Cardiac fibroblast (primary cell): ENCODE results near the gene ZBTB9.

Source experiments
- DNase-seq, 2 donors: peaks; one replicate each; pipeline versions ENCODE4 v3.0.0 to v3.0.0-alpha.2; 2010; ENCODE audit warnings: low read depth in 2 of 2
- H3K4me3 ChIP-seq, 2 donors: replicated peaks in 1 of 2; 1 replicate in 1 of 2; 2 replicates in 1 of 2; pipeline ENCODE4 v1.5.1; 2011; ENCODE audit warnings: low read depth in 2 of 2, low read length in 2 of 2, mild to moderate bottlenecking in 2 of 2, moderate library complexity in 1 of 2
- TF ChIP-seq, protein P1 (sequence below): IDR thresholded peaks from one replicate; pipeline ENCODE4 v1.5.1; 2011; ENCODE audit warnings: low read depth, mild to moderate bottlenecking, low read length, inconsistent platforms

ZBTB9 gene

DNA sequence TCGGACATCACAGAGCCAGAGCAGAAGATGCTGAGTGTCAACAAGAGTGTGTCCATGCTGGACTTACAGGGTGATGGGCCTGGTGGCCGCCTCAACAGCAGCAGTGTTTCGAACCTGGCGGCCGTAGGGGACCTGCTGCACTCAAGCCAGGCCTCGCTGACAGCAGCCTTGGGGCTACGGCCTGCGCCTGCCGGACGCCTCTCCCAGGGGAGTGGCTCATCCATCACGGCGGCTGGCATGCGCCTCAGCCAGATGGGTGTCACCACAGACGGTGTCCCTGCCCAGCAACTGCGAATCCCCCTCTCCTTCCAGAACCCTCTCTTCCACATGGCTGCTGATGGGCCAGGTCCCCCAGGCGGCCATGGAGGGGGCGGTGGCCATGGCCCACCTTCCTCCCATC is 11.4 kb upstream of the ZBTB9 start:
- DNase-seq = no peak
- TF ChIP-seq, protein P1, sequence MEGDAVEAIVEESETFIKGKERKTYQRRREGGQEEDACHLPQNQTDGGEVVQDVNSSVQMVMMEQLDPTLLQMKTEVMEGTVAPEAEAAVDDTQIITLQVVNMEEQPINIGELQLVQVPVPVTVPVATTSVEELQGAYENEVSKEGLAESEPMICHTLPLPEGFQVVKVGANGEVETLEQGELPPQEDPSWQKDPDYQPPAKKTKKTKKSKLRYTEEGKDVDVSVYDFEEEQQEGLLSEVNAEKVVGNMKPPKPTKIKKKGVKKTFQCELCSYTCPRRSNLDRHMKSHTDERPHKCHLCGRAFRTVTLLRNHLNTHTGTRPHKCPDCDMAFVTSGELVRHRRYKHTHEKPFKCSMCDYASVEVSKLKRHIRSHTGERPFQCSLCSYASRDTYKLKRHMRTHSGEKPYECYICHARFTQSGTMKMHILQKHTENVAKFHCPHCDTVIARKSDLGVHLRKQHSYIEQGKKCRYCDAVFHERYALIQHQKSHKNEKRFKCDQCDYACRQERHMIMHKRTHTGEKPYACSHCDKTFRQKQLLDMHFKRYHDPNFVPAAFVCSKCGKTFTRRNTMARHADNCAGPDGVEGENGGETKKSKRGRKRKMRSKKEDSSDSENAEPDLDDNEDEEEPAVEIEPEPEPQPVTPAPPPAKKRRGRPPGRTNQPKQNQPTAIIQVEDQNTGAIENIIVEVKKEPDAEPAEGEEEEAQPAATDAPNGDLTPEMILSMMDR = no peak
- no peak overlapping the region for H3K4me3 ChIP-seq

DNA sequence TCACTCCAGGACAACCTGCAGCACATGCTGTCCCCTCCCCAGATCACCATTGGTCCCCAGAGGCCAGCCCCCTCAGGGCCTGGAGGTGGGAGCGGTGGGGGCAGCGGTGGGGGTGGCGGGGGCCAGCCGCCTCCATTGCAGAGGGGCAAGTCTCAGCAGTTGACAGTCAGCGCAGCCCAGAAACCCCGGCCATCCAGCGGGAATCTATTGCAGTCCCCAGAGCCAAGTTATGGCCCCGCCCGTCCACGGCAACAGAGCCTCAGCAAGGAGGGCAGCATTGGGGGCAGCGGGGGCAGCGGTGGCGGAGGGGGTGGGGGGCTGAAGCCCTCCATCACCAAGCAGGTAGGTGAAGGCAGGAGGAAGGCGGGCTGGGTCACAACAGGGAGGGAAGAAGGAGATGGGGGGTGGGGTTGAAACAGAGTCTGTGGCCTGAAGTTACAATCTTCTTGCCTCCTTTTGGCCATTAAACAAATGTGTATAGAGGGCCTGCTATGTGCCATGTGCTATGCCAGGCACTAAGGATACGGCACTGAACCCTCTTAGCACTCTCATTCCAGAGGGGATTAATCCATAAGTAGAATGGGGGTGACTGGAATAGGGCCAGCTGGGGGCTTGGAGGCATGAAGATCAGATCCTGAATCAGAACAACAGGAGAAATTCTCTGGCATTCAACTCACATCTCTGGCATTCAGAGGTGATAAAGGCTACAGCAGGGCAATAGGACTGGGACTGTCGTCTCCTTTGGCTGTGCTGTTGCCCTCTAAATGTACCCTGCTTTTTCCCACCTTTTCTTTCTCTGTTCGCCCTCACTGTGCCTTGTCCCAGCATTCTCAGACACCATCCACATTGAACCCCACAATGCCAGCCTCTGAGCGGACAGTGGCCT is 10.5 kb upstream of the ZBTB9 start:
- no peak overlapping the region for H3K4me3 ChIP-seq
- no peak for DNase-seq
- TF ChIP-seq, protein P1 = no peak

DNA sequence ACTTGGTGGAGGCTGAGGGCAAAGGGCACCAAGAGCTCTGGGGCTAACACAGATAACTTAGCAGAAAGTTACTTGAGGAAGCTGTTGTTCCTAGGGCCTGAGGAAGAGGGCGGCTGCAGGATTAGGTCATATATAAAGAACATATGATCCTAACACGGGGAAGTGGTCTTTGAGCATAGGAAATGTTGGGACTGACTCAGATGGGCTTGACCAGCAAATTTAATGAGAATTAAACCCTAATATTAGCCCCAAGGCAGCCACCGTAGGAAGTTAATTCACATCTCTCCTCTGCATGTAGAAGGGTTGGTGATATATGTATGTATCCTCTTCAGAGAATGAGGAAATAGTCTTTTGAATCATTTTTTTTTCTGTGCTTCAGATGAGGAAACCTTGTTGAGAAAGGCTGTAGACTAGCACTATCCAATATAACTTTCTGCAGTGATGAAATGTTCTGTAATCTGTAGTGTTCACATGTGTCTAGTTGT is 9.2 kb upstream of the ZBTB9 start:
- TF ChIP-seq, protein P1 = no peak
- no peak for DNase-seq
- H3K4me3 ChIP-seq = no peak overlapping the region

GRCh38 chr6:33446356-33446755 is 8.0 kb upstream of the ZBTB9 start:
- TF ChIP-seq, protein P1 = no peak
- no peak overlapping the region for H3K4me3 ChIP-seq
- DNase-seq = no peak

DNA sequence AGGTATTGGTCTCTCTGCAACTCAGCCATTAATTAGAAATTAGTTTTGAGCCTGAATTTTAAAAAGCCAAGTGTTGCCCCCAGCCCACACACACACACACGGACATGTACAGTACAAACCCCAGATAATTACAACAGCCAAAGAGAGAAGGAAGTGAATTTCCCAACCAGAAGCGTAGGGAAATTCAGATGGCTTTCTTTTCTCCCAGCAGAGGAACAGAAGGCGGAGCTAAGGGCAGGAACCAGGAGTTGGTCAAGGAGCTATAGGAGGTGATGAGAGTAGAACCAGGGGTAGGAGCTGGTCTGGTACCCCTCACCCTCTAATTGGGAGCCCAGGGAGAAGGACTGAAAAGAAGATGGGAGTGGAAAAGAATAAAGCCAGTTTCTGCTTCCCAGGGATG is 3.9 kb upstream of the ZBTB9 start:
- peak in 1 of 2 donors; percentile 20 for DNase-seq
- TF ChIP-seq, protein P1 = no peak
- no peak overlapping the region for H3K4me3 ChIP-seq

- TF ChIP-seq, protein P1 = no peak
- no peak overlapping the region for H3K4me3 ChIP-seq
- DNase-seq = no peak
Observed at GRCh38 chr6:33451606-33452005, 2.8 kb upstream of the ZBTB9 start.

GRCh38 chr6:33452496-33452895 is 1.9 kb upstream of the ZBTB9 start:
- DNase-seq = no peak
- no peak overlapping the region for H3K4me3 ChIP-seq
- TF ChIP-seq, protein P1 = no peak
